Measurements from ENCODE around the gene SOX1. TPM values are rescaled to one million over a fixed set of nuclear protein-coding genes. Genes with fewer than 3 reads are reported as not detected.

SOX1 gene
- total and polyA plus RNA-seq, 9 of the 15 experiments (the other 6 are each of a cell fraction or from before 2014, with no cell fraction given) = not detected

- Histone ChIP-seq H3K27me3 (ENCODE audit: control insufficient read depth in 2 of 2, insufficient read depth in 2 of 2, low read length in 2 of 2) (peaks cover 0 to 25% of the 10 kb centered on the region in 2 experiments; a peak in 2 of 5 replicates), H3K9ac (ENCODE audit: insufficient read depth in 1 of 2, low read depth in 2 of 2, low read length in 2 of 2) (no peak overlapping the region), H3K9me3 (replicated peaks; ENCODE audit: control insufficient read depth, insufficient read depth, low read depth, low read length) (no peaks in the 10 kb centered on the region), H3K9me1 (ENCODE audit: control insufficient read depth, insufficient read depth, low read length) (no peaks in the 10 kb centered on the region), H3K79me2 (ENCODE audit: control insufficient read depth, insufficient read depth, low read length) (no peaks in the 10 kb centered on the region), H3K4me3 (no peak overlapping the region), H4K20me1 (replicated peaks; ENCODE audit: control insufficient read depth, insufficient read depth, low read length) (no peaks in the 10 kb centered on the region), H3K4me1 (replicated peaks in 1 of 2; ENCODE audit: control insufficient read depth in 2 of 2, insufficient read depth in 2 of 2, low read length in 2 of 2) (no peaks in the 10 kb centered on the region), H2AFZ (ENCODE audit: low read depth, low read length) (no peak overlapping the region), H3K36me3 (ENCODE audit: control insufficient read depth, insufficient read depth, low read length) (no peaks in the 10 kb centered on the region), H3K27ac (ENCODE audit: extremely low read depth, low read depth, low read length) (no peak overlapping the region), H3K4me2 (ENCODE audit: insufficient read depth, low read length) (no peak overlapping the region)
- 0% methylated on average over 6 of the region's 11 CpGs for WGBS (ENCODE audit: insufficient coverage, low coverage, missing lambda C conversion rate)
- TF ChIP-seq HNRNPK (IDR thresholded peaks at IDR 0.05; ENCODE audit: low read depth, low read length, poor library complexity, severe bottlenecking) (no peak), ZBTB1 (CRISPR knock-in tag; IDR thresholded peaks at IDR 0.05; ENCODE audit: borderline replicate concordance, low read depth) (no peak), ZNF583 (CRISPR knock-in tag; IDR thresholded peaks at IDR 0.05) (no peak), XRCC3 (IDR thresholded peaks at IDR 0.05) (no peak), THRAP3 (IDR thresholded peaks at IDR 0.05; ENCODE audit: borderline replicate concordance) (no peak), DNMT1 (IDR thresholded peaks at IDR 0.05) (no peak), ZSCAN32 (CRISPR knock-in tag; IDR thresholded peaks at IDR 0.05) (no peak), POLR2AphosphoS2 (IDR thresholded peaks at IDR 0.05; ENCODE audit: low read length) (no peak), GABPB2 (CRISPR knock-in tag; conservative IDR thresholded peaks at IDR 0.05) (no peak), PHB (CRISPR knock-in tag; IDR thresholded peaks at IDR 0.05) (no peak), HMG20A (CRISPR knock-in tag; conservative IDR thresholded peaks at IDR 0.05) (no peak), ZNF311 (CRISPR knock-in tag; IDR thresholded peaks at IDR 0.05) (no peak), TBL1XR1 (IDR thresholded peaks at IDR 0.05; ENCODE audit: low read length in 2 of 2) (no peak), PTRF (tag; IDR thresholded peaks at IDR 0.05) (no peak), ASH1L (IDR thresholded peaks at IDR 0.05; ENCODE audit: borderline replicate concordance, low read depth, partially characterized antibody) (no peak), HMGN3 (IDR thresholded peaks at IDR 0.05; ENCODE audit: borderline replicate concordance, extremely low read depth, insufficient read length, low read depth, low read length) (no peak)
- TF ChIP-seq, protein P1, sequence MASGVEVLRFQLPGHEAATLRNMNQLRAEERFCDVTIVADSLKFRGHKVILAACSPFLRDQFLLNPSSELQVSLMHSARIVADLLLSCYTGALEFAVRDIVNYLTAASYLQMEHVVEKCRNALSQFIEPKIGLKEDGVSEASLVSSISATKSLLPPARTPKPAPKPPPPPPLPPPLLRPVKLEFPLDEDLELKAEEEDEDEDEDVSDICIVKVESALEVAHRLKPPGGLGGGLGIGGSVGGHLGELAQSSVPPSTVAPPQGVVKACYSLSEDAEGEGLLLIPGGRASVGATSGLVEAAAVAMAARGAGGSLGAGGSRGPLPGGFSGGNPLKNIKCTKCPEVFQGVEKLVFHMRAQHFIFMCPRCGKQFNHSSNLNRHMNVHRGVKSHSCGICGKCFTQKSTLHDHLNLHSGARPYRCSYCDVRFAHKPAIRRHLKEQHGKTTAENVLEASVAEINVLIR (CRISPR knock-in tag; IDR thresholded peaks at IDR 0.05) = no peak
- TF ChIP-seq, protein P2, sequence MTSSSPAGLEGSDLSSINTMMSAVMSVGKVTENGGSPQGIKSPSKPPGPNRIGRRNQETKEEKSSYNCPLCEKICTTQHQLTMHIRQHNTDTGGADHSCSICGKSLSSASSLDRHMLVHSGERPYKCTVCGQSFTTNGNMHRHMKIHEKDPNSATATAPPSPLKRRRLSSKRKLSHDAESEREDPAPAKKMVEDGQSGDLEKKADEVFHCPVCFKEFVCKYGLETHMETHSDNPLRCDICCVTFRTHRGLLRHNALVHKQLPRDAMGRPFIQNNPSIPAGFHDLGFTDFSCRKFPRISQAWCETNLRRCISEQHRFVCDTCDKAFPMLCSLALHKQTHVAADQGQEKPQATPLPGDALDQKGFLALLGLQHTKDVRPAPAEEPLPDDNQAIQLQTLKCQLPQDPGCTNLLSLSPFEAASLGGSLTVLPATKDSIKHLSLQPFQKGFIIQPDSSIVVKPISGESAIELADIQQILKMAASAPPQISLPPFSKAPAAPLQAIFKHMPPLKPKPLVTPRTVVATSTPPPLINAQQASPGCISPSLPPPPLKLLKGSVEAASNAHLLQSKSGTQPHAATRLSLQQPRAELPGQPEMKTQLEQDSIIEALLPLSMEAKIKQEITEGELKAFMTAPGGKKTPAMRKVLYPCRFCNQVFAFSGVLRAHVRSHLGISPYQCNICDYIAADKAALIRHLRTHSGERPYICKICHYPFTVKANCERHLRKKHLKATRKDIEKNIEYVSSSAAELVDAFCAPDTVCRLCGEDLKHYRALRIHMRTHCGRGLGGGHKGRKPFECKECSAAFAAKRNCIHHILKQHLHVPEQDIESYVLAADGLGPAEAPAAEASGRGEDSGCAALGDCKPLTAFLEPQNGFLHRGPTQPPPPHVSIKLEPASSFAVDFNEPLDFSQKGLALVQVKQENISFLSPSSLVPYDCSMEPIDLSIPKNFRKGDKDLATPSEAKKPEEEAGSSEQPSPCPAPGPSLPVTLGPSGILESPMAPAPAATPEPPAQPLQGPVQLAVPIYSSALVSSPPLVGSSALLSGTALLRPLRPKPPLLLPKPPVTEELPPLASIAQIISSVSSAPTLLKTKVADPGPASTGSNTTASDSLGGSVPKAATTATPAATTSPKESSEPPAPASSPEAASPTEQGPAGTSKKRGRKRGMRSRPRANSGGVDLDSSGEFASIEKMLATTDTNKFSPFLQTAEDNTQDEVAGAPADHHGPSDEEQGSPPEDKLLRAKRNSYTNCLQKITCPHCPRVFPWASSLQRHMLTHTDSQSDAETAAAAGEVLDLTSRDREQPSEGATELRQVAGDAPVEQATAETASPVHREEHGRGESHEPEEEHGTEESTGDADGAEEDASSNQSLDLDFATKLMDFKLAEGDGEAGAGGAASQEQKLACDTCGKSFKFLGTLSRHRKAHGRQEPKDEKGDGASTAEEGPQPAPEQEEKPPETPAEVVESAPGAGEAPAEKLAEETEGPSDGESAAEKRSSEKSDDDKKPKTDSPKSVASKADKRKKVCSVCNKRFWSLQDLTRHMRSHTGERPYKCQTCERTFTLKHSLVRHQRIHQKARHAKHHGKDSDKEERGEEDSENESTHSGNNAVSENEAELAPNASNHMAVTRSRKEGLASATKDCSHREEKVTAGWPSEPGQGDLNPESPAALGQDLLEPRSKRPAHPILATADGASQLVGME (CRISPR knock-in tag; IDR thresholded peaks at IDR 0.05) = no peak
- ChIA-PET CTCF (ENCODE audit: low intra/inter-chr PET ratio) (no interaction called here), POLR2A (no interaction called here)
- intact Hi-C loops (cut with micrococcal nuclease) = no loop called here
- BruUV-seq (replicated peaks) = no TSS peak
- ATAC-seq (no peak), FAIRE-seq (no peak), DNase-seq (ENCODE audit: extremely low read depth in 1 of 4, low spot score in 3 of 4) (no peak)
- in situ Hi-C loops (cut with MboI) = no loop called here
Measured at GRCh38 chr13:112027250-112027649, 39.7 kb upstream of the SOX1 start.

Data from K562 (cell line).